HG02973 (cell line): ENCODE data around the gene RNF126.
"Not testable (repeated sequence)": the region's sequence is repeated elsewhere in the genome, so short reads cannot be mapped to it uniquely, and the experiment has no call there.

ENCODE experiments used
- ATAC-seq: cut with Tn5 transposase; IDR thresholded peaks from one replicate; pipeline ENCODE4 v1.9.1; 2021; ENCODE audit warnings: moderate library complexity; ENCODE audit not compliant: unreplicated experiment

The RNF126 gene

DNA sequence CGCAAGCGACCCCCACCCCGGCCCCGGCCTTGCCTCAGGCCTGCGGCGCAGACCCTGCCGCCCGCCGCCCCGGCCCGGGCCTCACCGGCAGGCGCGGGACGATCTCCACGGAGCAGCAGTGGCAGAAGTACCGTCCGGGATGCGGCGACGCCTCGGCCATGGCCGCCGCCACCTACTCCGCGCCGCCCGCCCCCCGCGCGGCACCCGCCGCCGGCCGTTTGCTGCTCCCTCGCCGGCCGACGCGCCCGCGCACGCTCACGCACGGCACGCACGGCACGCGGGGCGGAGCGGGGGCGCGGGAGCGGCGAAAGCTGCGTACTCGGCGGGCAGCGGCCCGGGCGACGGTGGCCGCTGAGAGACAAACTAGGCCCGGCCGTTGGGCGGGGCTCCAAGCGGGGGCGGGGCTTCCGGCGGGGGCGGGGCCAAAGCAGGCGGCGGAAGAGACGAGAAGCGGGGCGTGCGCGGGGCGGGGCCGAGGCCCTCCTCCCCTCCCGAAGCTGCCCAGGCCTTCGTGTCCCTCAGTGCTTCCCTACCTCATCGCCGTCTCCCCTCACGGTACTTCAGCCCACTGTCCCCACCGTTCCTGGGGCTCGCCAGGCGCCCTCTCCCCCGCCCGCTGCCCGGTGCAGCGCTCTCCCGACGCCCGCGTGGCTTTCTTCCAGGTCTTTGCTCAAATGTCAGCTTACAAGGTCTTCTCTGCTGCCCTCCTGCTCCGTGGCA, at the start of gene RNF126:
Gene RNF126, minus strand, starts transcription at position 253 of the 720 bp plus-strand sequence. Its CDS starts 93 bp downstream, at position 160.
- ATAC-seq: peak; percentile 45

DNA sequence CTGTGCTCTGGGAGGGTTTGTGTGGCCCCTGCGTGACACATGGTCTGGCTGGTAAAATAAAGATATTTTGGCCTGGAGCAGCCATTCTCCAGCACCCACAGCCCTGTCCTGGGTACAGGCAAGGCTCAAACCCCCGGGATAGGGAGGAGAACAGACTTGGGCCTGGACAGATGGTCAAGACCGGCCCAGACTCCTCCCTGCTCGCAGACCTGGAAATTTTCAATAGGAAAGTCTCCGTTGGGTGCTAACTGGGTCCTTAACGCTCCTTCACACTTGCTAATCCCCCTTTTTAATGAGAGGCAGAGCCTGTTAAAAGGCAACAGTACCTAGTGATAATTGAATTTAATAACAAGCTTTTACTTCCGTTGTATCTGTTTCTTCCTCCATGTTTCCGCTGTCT, 48.2 kb upstream of the RNF126 start:
- no peak for ATAC-seq

DNA sequence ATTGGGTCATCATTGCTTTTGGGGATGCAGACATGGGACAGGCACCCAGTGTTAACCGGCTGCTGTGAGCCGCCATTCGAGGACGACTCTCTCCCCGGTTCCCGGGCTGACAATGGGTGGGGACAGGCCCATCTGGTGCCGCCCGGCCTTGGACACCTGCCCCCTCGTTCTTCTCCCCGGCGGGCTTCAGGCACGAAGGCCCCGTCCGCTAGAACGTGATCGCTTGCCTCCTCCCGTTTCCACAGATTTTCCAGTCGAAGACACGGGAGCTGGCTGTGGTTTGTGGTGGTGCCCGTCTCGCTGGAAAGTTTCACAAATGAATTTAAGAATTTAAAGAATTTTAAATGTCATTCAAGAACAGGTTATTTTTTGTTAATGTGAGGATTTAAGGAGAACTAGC, 47.8 kb upstream of the RNF126 start:
- no peak for ATAC-seq

DNA sequence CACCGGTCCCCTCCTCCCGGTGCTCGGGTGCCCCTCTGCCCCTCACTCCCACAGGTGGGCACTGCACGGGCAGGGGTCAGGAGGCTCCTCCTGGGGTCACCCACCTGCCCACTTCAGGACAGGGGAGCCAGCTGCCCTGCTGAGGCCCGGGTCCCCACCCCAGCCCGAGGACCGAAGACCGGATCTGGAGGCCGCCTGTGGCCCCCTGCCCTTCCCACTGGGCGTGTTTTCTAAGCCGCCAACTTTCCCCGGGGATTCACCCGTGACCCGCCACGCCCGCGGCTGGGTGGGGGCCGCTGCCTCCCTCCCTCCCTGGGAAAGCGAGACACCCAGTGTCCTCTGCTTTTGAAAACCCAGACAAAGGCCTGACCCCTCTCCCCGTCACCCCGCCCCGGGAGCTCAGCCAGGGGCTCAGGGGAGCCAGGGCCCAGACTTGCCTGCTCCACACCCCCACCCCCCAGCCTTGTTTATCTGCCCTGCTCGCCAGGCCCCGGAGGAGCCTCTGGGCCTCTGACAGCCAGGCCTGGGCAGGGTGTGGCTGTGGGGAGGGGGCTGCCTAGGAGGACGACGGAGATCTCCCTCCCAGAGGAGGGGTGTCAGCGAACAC, 47.1 kb upstream of the RNF126 start:
- ATAC-seq: no peak

DNA sequence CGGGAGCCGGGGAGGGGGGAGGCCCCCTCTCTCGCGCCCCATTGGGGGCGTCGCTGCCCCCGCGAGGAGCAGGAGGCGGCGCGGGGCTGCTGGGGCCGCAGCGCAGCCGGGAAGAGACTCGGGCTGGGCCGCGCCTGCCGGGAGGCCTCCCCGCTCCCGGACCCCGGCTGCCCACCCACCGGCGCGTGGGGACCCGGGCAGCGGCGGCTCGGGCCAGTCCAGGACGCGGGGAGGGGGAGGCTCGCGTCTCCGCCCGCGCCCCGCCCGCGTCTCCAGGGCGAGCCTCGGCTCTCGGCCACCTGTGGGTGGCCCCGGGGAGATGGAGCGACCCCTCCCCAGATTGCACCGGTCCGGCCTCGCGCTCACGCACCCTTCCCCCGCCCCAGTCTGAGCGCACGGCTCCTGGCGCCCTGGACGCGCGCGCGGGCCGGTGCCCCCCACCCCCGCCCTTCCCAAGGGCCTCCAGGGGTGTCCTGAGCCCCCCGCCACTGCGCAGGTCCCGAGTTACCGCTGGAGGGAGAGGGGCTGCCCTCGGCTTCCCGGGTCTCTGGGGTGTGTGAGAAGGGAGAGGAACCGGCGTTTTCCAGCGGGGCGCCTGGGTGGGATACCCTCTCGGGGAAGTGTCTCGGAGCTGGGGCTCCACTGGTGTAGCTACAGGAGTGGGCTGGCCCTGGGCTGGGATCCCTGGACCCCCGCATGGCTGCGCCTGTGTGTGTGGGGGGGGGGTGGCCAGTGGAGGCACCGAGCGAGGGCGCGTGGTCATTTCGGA, 46.4 kb upstream of the RNF126 start:
- no peak for ATAC-seq

DNA sequence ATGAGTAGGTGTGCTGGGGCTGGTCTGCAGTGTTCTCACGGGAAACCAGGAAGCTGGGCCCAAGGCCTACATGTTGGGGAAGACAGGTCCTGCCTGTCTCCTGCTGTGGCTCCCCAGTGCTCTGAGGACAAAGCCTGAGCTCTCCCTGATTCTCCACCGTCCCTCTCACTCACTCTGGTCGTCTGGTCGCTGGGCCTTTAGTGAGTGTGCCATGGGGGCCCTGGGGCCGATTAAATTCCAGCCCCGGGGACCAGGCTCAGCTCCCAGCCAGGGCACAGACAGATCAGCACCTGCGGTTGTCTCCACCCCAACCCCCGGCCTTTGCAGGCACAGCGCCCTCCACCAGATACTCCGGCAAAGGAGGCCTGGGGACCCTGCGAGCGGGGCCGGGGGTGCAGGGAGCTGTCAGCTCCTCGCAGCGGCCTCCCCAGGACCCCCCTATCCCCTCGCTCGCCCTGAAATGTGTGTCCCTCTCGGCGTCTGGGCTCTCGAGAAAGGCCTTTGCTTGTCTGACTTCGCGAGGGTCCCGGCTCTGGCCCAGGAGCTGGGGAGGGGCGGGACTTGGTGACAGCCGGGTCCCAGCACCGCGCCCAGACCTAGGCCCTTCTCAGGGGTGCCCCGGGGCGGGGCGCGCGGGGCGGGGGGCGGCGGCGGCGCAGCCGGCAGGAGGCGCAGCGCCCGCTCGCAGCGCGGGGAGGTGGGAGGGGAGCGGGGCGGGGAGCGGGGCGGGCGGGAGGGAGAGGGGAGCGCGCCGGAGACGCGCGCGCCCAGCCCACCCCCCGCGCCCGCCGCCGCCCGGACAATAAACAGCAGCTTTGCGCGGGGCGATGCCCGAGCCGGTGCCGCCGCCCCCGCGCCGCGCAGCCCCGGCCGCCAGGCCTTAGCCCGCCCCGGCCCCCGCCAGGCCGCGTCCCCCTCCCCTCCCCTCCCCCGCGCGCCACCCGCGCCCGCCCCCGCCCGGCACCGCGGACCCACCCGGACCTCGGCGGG, 45.4 kb upstream of the RNF126 start, which contains the start of gene PALM:
Gene PALM, plus strand, starts transcription at position 782 of the 990 bp plus-strand sequence. CDS start 212 bp downstream, outside the sequence.
- ATAC-seq: no peak

DNA sequence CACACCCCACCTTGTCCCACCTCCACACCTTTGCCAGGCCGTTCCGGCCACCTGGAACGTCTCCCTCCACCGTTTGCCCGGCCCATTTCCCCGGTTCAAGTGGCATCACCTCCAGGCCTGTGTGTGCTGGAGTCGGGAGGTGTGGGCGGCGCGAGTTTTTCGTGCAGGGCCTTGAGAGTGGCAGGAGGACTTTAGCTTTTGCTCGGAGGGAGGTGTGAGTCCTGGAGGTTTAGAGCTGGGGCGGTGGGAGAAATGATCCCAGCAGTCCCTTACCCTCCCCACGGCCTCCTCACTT, 41.4 kb upstream of the RNF126 start:
- no peak for ATAC-seq

DNA sequence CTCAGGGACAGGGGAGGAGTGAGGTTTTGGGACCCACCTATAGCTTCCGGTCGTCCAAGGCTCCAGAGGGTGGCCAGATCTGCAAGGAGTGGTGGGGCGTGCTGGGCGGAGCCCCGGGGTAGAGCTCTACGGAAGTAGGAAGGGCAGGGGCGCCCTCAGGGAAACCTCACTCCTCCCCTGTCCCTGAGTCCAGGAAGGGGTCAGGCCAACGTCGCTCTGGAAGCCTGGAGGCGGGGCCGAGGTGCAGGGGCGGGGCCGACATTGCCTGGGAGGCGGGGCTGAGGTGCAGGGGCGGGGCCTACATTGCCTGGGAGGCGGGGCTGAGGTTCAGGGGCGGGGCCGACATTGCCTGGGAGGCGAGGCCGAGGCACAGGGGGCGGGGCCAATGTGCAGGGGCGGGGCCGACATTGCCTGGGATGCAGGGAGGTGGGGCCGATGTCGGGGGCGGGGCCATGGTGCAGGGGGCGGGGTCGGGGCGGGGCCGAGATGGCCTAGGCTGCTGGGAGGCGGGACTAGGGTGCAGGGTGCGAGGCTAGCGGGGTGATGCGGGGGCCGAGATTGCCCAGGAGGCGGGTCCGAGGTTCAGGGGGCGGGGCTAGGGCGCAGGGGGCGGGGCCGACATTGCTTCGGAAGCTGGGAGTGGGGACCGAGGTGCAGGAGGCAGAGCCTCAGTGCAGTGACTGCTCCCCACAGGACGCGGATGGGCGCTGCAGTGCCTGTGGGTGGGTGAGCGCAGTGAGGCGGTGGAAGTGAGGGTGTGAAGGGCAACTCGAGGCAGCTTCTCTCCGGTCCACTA, 40.8 kb upstream of the RNF126 start:
- ATAC-seq: no peak

DNA sequence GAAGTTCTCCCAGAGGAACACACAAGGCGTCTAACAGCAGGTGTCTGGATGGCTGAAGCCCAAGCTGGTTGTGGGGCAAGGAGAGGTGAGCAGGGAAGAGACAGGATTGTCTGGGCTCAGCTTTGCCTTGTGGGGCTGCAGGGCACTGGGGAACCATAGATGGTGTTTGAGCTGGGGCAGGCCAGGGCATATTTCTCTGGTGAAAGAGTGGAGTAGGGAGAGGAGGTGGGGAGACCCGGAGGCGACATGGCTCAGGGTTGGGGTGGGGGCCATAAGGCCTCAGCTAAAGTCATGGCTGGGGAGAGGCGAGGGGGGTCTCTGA, 40.3 kb upstream of the RNF126 start:
- no peak for ATAC-seq

DNA sequence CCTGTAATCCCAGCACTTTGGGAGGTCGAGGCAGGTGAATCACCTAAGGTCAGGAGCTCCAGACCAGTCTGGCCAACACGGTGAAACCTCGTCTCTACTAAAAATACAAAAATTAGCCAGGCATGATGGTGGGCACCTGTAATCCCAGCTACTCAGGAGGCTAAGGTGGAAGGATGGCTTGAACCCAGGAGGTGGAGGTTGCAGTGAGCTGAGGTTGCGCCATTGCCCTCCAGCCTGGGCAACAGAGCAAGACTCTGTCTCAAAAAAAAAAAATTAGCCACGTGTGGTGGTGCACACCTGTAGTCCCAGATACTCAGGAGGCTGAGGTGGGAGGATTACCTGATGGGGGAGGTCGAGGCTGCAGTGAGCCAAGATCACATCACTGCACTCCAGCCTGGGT, 39.8 kb upstream of the RNF126 start:
- ATAC-seq: not testable (repeated sequence)

DNA sequence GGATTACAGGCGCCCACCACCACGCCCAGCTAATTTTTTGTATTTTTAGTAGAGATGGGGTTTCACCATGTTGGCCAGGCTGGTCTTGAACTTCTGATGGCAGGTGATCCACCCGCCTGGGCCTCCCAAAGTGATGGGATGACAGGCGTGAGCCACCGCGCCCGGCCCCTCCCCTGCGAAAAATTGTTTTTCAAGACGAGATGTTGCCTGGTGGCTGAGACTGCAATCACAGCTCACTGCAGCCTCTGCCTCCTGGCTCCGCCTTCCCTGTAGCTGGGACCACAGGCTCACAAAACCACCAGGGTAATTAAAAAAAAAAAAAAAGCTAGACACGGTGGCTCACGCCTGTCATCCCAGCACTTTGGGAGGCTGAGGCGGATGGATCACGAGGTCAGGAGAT, 36.9 kb upstream of the RNF126 start:
- ATAC-seq: not testable (repeated sequence)

DNA sequence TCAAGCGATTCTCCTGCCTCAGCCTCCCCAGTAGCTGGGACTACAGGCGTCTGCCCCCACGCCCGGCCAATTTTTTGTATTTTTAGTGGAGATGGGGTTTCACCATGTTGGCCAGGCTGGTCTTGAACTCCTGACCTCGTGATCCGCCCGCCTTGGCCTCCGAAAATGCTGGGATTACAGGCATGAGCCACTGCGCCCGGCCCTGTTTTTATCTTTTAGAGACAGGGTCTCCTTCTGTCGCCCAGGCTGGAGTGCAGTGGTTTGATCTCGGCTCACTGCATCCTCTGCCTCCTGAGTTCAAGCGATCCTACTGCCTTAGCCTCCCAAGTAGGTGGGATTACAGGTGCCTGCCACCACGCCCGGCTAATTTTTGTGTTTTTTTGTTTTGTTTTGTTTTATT, 35.5 kb upstream of the RNF126 start:
- ATAC-seq: not testable (repeated sequence)

DNA sequence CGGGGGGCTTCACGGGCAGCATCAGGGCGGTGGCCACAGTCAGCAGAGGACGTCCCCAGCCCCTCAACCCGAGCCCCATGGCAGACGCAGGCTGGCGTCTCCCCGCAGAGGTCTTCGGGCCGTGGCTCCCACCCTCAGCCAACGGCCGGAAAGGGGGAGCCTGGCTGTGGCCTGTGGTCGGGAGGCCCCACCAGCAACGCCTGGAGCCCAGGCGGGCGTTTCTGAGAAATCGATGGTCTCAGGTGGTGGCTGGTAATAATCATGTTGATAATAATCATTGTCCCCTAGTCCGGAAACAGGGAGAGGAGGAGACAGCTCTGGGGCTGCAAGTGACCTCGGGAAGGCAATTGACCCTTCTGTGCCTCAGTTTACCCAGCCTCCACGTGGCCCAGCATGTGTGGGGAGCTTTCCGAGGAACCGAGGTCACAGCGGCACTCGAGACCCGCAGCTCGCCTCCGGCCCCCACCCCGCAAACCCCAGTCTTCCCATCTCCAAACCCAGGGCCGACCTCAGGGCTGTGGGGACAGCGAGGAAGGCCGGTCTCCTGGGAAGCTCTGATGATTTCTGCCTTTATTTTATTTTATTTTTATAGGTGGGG, 32.4 kb upstream of the RNF126 start, which contains the start of gene PRSS57:
Gene PRSS57, minus strand, starts transcription at position 101 of the 598 bp plus-strand sequence. Its CDS starts 22 bp downstream, at position 79.
- no peak for ATAC-seq

DNA sequence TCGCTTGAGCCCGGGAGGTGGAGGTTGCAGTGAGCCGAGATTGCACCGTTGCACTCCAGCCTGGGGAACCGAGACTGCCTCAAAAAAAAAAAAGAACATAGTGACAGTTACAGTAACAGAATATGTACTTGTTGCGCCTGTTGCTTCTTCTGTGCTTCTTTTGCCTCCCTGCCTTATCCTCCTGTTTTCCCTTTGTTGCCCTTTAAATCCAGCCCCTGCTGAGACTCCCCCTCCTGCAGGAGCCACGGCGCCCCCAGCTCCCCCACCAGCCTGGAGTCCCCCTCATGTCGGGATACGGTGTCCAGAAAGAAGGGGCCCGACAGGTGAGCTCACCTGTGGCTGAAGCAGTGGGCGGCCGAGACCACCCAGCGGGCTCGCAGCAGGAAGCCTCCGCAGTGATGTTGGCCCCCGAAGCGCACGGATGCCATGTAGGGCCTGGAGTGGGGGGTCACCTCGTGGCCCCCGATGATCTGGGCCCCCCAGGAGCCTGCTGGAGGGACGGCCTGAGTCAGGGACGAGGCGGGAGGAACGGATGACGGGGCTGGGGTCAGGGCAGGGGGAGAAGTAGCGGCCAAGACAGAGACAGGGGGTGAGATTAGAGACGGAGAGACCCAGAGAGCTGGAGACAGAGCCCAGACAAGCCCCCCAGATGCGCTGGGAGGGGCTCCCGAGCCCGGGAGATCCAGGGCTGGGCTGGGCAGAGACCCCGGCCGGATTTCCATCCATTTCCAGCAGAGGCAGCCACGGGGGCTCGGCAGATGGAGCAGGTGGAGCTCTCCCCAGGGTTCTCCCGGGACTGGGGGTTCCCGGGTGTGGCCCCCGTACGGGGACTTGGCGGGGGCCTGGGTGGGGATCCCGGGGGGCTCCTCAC, 31.7 kb upstream of the RNF126 start:
- no peak for ATAC-seq

DNA sequence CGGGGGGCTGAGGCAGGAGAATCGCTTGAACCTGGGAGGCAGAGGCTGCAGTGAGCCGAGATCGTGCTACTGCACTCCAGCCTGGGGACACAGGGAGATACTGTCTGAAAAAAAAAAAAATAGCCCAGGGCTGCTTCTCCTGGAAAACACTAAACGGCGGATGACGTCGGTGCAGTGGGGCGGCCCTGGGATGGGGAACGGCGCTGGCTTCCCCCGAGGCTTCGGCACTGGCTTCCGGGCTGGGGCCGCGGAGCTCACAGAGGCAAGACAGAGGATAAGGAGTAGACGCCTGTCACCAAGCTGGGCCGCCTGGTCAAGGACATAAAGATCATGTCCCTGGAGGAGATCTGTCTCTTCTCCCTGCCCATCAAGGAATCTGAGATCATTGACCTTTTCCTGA, 27.2 kb upstream of the RNF126 start:
- no peak for ATAC-seq

DNA sequence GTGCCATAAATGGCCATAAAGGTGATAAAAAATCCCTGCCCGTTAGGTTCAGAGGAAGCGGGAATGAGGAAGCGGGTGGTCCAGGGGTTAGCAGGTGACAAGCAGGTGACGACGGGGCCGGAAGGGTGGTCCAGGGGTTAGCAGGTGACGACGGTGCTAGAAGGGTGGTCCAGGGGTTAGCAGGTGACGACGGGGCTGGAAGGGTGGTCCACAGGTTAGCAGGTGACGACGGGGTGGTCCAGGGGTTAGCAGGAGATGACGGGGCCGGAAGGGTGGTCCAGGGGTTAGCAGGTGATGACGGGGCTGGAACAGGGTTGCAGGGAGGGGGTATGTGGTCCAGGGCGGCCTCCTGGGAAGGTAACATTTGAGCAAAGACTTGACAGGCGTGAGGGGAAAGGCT, 26.0 kb upstream of the RNF126 start:
- ATAC-seq: no peak

DNA sequence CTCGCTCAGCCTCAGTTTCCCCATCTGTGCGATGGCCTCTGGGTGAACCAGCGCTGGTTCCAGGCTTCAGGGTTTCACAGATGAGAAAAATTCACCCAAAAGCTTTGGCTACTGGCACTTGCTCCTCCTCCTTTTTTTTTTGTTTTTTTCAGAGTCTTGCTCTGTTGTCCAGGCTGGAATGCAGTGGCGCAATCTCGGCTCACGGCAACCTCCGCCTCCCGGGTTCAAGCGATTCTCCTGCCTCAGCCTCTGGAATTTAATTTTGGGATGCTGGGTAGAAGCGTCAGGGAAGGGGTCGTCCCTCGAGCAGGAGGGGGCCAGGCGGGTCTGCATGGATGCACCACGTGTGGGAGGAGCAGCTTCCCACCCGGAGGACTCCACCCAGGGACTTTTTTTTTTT, 25.2 kb upstream of the RNF126 start:
- no peak for ATAC-seq

DNA sequence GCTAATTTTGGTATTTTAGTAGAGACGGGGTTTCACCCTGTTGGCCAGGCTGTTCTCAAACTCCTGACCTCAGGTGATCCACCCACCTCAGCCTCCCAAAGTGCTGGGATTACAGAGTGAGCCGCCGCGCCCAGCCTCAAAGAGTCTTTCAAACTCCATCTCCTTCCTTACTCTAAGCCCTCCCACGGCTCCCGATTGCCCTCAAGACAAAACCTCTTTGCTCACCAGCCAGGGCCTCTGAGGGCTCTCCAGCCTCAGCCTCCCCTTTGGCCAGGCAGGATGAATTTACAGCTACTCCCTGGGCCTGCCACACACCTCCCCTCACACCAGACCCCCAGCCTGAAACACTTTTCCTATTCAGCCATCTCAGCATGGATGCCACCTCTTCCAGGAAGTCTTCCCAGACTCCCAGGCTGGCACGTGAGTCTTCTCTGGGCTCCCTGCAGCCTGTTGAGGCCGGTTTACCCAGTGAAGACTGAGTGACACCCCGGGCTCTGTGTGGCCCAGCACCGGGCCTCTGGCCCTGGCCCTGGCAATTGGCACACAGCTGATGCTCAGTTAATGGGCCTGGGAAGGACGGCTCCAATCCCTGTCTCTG, 24.7 kb upstream of the RNF126 start:
- ATAC-seq: no peak
